Astrocyte (in vitro differentiated cells and primary cell): ENCODE results near the gene LARGE1.

ENCODE experiments used
- CTCF ChIP-seq: IDR thresholded peaks from 2 replicates; pipeline ENCODE4 v1.5.1; 2011; ENCODE audit warnings: low read depth, mild to moderate bottlenecking, inconsistent platforms, low read length, moderate library complexity; ENCODE audit not compliant: insufficient read depth
- EZH2 ChIP-seq: IDR thresholded peaks from 2 replicates; pipeline ENCODE4 v1.6.1; 2012; ENCODE audit warnings: mild to moderate bottlenecking, low read length, inconsistent platforms; ENCODE audit not compliant: insufficient read depth

DNA sequence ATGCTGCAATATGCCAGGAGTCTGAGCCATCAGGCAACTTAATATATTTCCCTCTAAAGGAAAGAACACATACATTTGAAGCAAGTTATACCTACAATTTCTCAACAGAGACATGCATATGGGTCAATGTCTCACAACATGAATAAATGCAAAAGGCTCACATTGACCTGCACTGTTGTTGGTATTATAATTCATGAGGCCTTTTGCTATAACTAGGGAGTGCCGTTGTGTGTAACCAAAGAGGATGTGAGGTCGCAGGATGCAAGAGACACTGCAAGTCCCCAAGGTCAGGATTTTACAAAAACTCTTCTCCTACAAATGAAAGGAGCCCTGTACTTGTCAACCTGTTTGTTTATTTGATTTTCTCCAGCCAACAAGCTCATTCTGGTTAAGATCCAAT, 250.5 kb downstream of the LARGE1 start:
- TF ChIP-seq CTCF, result no peak
- no peak for TF ChIP-seq EZH2
